ENCODE data around the gene ZNF385B. TPM values are rescaled to one million over a fixed set of nuclear protein-coding genes. Genes with fewer than 3 reads are reported as not detected.
"Not testable (repeated sequence)": the region's sequence is repeated elsewhere in the genome, so short reads cannot be mapped to it uniquely, and the experiment has no call there.

Gene ZNF385B
- total RNA-seq, 4 donors from 2014 or later = 1.6 to 7.4 (median 3.9) TPM; not detected in 1

DNA sequence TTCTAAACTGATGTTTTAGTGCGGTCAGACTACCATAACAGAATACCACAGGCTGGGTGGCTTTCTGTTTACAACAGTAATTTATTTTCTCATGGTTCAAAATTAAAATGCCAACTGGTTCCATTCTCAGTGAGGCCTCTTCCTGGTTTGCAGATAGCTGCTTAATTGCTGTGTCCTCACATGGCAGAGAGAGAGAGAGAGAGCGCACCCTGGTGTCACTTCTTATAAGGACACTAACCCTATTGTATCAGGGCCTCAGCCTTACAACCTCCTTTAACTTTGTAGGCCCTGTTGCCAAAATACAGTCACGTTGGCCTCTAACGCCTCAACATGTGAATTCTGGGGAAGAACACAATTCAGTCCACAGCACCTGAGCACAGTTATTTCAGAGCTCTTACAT, 37.5 kb upstream of the ZNF385B start:
- no peaks in the 10 kb centered on the region for H3K4me1 ChIP-seq
- DNase-seq = no peak
- H3K36me3 ChIP-seq = no peaks in the 10 kb centered on the region
- H3K27ac ChIP-seq = no peak overlapping the region
- H3K9me3 ChIP-seq = no peaks in the 10 kb centered on the region
- TF ChIP-seq, protein P1, sequence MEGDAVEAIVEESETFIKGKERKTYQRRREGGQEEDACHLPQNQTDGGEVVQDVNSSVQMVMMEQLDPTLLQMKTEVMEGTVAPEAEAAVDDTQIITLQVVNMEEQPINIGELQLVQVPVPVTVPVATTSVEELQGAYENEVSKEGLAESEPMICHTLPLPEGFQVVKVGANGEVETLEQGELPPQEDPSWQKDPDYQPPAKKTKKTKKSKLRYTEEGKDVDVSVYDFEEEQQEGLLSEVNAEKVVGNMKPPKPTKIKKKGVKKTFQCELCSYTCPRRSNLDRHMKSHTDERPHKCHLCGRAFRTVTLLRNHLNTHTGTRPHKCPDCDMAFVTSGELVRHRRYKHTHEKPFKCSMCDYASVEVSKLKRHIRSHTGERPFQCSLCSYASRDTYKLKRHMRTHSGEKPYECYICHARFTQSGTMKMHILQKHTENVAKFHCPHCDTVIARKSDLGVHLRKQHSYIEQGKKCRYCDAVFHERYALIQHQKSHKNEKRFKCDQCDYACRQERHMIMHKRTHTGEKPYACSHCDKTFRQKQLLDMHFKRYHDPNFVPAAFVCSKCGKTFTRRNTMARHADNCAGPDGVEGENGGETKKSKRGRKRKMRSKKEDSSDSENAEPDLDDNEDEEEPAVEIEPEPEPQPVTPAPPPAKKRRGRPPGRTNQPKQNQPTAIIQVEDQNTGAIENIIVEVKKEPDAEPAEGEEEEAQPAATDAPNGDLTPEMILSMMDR (IDR thresholded peaks at IDR 0.05) = peak in 3 of 6 experiments; percentile 34 to 57 (median 47)
- TF ChIP-seq POLR2A (IDR thresholded peaks at IDR 0.05) = no peak
- H3K27me3 ChIP-seq = no peaks in the 10 kb centered on the region
- no peak overlapping the region for H3K4me3 ChIP-seq

DNA sequence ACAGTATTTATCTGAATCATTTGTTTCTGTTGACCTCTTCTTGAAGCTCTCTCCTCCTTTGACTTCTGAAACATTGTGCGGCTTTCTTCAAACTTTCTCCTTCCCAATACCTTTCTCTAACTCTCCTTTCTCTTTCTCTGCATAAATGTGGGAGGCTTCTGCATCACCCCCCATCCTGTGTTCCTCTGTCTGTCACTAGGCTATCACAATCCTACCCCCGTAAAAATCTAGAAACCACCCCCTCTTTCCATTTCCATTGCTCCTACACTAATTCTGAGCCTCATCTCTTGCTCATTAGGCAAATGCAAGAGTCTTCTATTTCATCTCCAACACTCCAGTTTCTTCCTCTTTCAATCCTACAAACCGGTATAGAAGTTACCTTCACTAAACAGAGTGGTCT, 32.2 kb upstream of the ZNF385B start:
- H3K4me3 ChIP-seq = no peak overlapping the region
- no peak for DNase-seq
- TF ChIP-seq, protein P1 (IDR thresholded peaks at IDR 0.05) = no peak
- TF ChIP-seq POLR2A (IDR thresholded peaks at IDR 0.05) = no peak
- no peak overlapping the region for H3K27ac ChIP-seq
- no peaks in the 10 kb centered on the region for H3K9me3 ChIP-seq
- no peaks in the 10 kb centered on the region for H3K4me1 ChIP-seq
- H3K36me3 ChIP-seq = no peaks in the 10 kb centered on the region
- no peaks in the 10 kb centered on the region for H3K27me3 ChIP-seq

DNA sequence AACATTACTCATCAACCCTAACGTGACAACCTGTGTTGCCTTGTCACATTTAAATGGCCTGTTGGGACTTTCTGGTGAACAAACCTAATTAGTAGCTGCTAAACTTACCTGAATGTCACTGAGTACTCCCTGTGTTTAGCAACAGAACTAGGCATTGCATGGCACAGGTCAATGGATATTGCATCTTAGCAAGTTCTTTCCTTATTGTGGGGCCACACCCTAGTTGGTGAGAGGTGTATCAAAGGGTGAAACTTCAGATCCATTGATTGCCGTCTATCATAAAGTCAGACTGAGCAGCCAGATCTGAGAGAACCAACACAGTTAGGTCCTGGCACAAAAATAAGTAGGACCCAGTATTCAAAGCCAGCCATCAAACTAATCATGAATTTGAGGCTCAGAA, 29.8 kb upstream of the ZNF385B start:
- TF ChIP-seq, protein P1 (IDR thresholded peaks at IDR 0.05) = no peak
- no peak for TF ChIP-seq POLR2A (IDR thresholded peaks at IDR 0.05)
- Histone ChIP-seq H3K27ac (no peak overlapping the region), H3K4me3 (no peak overlapping the region), H3K4me1 (no peaks in the 10 kb centered on the region), H3K36me3 (no peaks in the 10 kb centered on the region), H3K27me3 (no peaks in the 10 kb centered on the region), H3K9me3 (no peaks in the 10 kb centered on the region)
- DNase-seq = no peak

DNA sequence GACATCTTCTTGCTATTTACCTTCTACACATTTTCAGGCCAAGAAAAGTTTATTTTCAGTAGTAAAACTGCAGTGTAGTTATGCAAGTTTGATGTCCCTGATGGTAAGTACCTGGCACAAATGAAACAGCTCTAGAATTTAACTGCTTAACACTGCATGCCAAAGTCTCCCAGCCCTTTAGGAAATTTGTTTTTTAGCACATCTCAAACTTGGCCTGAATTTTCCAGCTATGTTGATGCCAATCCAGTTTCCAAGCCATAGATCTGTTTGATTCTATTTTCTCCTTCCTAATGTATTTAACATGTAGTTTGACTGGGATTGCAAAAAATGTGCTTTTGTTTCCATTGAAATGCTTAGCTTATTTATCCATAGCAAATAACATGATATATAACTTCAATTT, 29.3 kb upstream of the ZNF385B start:
- no peak overlapping the region for H3K27ac ChIP-seq
- H3K9me3 ChIP-seq = no peaks in the 10 kb centered on the region
- H3K4me1 ChIP-seq = no peaks in the 10 kb centered on the region
- H3K27me3 ChIP-seq = no peaks in the 10 kb centered on the region
- no peaks in the 10 kb centered on the region for H3K36me3 ChIP-seq
- no peak overlapping the region for H3K4me3 ChIP-seq
- TF ChIP-seq POLR2A (IDR thresholded peaks at IDR 0.05) = no peak
- TF ChIP-seq, protein P1 (IDR thresholded peaks at IDR 0.05) = no peak
- DNase-seq = no peak

DNA sequence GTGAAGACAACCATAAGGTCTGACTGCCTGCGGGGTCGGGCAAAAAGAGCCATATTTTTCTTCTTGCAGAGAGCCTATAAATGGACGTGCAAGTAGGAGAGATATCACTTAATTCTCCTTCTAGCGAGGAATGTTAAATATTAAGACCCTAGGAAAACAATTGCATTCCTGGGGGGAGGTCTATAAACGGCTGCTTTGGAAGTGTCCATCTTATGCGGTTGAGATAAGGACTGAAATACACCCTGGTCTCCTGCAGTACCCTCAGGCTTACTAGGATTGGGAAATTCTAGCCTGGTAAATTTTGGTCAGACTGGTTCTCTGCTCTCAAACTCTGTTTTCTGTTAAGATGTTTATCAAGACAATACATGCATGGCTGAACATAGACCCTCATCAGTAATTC, 27.2 kb upstream of the ZNF385B start:
- H3K9me3 ChIP-seq, DNase-seq, H3K27me3 ChIP-seq, H3K27ac ChIP-seq, H3K4me3 ChIP-seq, H3K4me1 ChIP-seq, H3K36me3 ChIP-seq: not testable (repeated sequence)

DNA sequence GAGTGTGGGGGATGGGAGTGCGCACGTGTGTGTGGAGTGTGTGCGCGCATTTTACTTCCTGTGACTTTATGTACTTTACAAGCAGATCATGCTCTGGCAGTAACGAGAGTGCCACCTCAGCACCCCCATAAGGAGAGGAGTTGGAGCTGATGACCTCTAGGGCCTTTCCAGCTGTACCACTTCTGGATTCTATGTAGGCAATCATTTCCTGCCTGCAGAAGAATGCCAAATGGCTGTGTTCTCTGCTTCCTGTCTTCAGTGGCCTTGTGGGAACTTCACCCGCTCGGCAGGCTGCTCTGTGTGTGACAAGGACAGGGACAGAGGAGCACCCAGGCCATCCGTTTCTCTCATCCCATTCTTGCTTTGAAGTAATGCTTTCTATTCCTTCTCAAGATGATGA, 22.8 kb upstream of the ZNF385B start:
- no peaks in the 10 kb centered on the region for H3K4me1 ChIP-seq
- no peak overlapping the region for H3K4me3 ChIP-seq
- no peak for TF ChIP-seq POLR2A (IDR thresholded peaks at IDR 0.05)
- TF ChIP-seq, protein P1 (IDR thresholded peaks at IDR 0.05) = no peak
- DNase-seq = no peak
- no peaks in the 10 kb centered on the region for H3K27me3 ChIP-seq
- no peak overlapping the region for H3K27ac ChIP-seq
- no peaks in the 10 kb centered on the region for H3K36me3 ChIP-seq
- no peaks in the 10 kb centered on the region for H3K9me3 ChIP-seq

Data from Peyer's patch (tissue), 4 donors.